AG08395 (cell line): ENCODE results near the gene LRRC9.
"Not testable (repeated sequence)": the region's sequence is repeated elsewhere in the genome, so short reads cannot be mapped to it uniquely, and the experiment has no call there.

ENCODE experiments used
- DNase-seq: peaks from one replicate; pipeline ENCODE4 v3.0.0; 2012; ENCODE audit warnings: mixed read lengths, low spot score

Gene LRRC9

DNA sequence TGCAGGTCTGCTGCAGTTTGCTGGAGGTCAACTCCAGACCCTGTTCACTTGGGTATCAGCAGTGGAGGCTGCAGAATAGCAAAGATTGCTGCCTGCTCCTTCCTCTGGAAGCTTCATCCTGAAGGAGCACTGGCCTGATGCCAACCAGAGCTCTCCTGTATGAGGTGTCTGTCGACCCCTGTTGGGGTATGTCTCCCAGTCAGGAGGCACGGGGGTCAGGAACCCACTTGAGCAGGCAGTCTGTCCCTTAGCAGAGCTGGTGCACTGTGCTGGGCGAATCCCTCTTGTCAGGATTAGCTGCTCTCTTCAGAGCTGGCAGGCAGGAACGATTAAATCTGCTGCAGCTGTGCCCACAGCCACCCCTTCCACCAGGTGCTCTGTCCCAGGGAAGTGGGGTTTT is 37.9 kb downstream of the LRRC9 start:
- DNase-seq: not testable (repeated sequence)

GRCh38 chr14:59959668-59960067 is 39.7 kb downstream of the LRRC9 start:
- DNase-seq: no peak

GRCh38 chr14:59961518-59962062 is 41.6 kb downstream of the LRRC9 start:
- no peak for DNase-seq

DNA sequence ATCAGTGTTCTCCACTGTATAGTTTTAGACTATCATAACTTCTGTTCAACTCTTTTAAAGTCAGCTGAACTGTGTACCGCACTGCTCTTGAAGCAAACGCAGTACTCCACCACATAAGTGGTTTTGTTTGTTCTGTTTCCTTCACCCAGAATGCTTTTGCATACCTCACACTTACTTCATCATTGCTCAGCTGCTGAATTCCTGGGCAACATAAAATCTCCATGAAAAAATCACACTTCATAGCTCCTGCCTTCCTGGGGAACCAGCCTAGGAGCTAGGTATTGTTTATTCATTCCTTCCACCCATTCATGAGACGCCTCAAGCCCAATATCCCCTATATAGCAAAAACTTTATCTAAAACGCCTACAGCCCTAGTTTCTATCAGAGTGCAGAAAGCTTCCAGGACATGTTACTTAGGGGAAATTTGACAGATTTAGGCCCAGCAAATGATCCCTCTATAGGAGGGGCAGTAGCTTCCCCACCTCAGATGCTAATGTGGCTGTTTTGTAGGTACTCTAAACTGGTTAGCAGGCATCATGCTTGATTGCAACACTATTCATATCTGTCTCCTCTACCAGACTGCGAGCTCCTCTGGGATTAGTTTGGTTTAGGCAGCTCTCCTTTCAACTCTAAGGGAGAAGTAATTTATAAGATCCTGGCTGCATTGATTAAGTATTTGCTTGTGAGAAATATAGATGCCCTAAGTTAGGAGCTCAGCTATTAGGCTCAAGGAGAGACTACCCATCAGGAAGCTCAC is 44.5 kb downstream of the LRRC9 start:
- DNase-seq: no peak

DNA sequence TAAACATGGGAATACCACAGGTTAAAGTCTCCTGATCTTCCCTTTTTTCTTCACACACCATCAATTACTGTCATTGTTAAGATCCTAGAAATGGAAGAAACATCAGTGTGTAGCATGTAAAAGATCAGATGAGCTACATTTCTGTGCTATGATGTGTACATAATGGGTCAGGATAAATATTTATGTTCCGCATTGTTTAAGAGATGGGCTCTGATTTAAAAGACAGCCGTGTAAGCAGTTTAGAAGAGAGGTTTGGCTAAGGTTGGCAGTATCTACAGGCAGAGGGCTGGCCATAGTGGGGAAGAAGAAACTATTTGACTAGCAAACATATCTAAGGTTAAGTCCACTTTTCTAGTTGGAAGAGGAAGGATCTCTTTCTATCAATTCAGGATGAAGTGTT is 49.4 kb downstream of the LRRC9 start:
- no peak for DNase-seq

- no peak for DNase-seq
Observed at GRCh38 chr14:59981564-59981963, 61.6 kb downstream of the LRRC9 start.

DNA sequence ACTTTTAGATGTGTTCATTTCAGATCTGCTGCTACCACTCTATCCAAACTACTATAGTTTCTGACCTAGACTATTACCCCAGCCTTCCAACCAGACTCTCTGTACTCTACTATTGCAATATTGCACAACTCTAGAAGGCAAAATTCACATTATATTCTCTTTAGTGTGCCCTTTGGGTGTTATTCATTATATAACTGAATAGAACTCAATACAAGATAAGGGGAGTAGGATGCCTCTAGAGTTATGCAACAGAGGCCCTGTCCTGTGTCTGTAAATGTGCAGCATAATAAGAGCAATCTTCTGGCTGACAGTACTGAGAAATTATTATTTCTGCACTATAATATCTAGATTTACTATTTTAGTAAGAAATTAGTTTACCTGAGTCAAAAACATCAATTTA is 63.1 kb downstream of the LRRC9 start:
- DNase-seq: no peak

- DNase-seq: no peak
Observed at GRCh38 chr14:59986556-59987059, 66.7 kb downstream of the LRRC9 start.

DNA sequence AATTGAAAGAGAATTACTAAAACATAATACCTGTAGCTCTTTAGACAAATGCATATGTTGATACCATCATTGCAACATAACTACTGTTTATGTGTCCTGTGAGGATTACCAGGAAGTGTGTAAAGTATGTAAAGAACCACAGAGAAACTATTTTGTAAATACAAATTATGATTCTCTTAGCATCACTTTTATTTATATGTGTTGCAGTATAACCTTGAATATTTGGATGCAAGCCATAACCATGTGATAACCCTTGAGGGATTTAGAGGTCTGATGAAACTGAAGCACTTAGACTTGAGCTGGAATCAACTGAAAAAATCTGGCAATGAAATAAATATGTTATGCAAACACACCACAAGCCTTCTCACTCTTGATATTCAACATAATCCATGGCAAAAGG is 77.5 kb downstream of the LRRC9 start:
- DNase-seq: no peak

DNA sequence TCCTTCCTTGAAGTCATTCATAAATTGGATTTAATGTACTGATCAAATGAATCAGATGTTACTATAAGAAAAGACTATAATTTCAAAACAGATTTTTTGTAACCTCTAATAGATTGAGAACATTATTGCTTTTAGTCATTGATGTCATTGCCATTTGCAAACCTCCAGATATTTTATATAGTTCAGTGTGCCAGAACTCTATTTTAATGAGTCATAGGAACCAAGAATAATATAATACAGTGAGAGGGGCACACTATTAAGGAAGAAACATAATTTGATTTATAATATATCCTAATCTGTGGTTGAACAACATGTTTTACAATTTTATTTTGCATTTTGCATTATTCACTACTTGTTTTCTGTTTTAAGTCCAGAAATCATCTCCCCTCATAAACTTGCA is 78.0 kb downstream of the LRRC9 start:
- DNase-seq: no peak

- DNase-seq: peak; percentile 2
Observed at GRCh38 chr14:59998564-59998963, 78.6 kb downstream of the LRRC9 start.

DNA sequence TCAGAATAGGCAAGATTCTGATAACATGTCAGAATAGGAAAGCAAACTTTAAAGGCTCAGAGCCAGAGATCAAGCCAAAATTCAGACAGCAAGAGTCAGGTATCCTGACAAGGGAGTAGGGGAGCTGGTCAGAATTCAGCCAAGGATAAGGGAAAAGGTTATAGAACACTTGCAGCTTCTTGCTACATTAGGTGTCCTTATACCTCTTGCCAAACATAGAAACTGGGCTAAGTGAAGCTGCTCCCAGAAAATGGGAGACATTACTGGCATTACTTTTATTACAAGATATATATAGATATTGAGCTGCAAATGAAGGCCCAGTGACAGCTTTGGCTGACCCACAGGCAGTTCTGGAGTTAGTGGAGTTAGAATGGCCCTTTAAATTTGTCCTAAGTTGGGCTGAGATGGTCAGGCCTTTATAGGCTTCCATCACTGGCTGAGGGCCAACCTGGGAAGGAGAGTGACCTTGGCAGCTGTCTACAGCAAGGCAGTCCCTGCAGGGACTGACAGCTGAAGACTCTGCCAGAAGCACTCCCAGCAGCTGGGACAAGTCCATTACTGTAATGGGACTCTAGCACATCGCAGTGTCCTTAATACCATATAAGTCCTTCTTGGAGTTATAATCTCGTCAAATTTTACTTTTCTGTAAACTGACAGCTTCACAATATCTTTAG is 83.0 kb downstream of the LRRC9 start:
- no peak for DNase-seq

GRCh38 chr14:60003991-60004390 is 84.0 kb downstream of the LRRC9 start:
- no peak for DNase-seq

DNA sequence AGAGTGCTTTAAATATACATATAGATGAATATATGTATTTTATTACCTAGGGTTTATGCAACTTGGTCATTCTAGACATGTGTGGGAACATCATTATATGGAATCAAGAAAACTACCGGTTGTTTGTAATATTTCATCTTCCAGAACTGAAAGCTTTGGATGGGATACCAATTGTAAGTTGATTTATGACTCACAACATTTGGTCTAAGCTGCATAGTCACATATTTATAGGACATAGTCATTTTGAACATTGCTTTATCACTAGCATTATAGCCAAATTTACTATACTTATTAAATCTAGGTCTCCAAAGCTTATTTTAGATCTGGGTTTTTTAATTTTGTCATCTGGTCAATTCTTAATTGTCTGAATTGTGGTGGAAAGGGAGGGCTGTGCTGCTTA is 88.1 kb downstream of the LRRC9 start:
- no peak for DNase-seq

- not testable (repeated sequence) for DNase-seq
Observed at GRCh38 chr14:60010263-60010662, 90.3 kb downstream of the LRRC9 start.

DNA sequence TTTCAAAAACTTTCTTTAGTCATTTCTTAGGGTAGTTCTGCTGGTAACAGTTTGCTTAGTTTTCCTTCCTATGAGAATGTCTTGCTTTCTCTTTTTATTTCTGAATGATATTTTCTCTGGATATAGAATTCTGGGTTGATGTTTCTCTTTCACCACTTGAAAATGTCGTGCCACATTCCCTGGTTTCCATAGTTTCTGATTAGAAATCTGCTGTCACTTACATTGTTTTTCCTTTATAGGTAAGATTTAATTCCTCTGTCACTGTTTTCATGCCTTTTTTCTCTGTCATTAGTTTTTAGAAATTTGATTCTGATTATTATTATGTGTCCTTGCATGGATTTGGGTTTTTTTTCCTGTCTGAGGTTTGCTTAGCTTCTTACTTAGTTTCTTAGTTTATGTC is 94.5 kb downstream of the LRRC9 start:
- no peak for DNase-seq

DNA sequence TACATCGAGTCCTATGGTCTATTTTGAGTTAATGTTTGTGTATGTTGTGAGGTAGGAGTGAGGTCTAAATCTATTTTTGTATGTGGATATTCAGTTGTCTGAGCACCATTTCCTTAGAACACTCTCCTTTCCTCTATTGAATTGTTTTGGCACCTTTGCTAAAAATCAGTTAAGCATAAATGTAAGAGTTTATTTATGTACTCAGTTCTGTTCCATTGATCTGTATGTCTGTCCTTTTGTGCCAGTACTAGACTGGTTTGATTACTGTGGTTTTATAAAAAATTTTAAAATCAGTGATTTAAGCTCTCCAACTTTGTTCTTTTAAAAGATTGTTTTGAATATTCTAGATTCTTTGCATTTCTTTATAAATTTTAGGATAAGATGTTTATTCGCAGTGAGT is 101.7 kb downstream of the LRRC9 start:
- DNase-seq: no peak

- DNase-seq: no peak
Observed at GRCh38 chr14:60025571-60025970, 105.6 kb downstream of the LRRC9 start.

- DNase-seq: no peak
Observed at GRCh38 chr14:60035177-60035576, 115.2 kb downstream of the LRRC9 start.

DNA sequence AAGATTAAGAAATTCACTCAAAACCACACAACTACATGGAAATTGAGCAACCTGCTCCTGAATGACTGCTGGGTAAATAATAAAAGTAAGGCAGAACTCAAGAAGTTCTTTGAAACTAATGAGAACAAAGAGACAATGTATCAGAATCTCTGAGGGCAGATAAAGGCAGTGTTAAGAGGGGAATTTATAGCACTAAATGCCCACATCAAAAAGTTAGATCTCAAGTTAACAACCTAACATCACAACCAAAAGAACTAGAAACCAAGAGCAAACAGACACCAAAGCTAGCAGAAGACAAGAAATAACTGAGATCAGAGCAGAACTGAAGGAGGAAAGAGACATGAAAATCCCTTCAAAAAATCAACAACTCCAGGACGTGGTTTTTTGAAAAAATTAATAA is 128.0 kb downstream of the LRRC9 start:
- DNase-seq: not testable (repeated sequence)

- DNase-seq: peak; percentile 18
Observed at GRCh38 chr14:60051721-60052221, 131.8 kb downstream of the LRRC9 start.

DNA sequence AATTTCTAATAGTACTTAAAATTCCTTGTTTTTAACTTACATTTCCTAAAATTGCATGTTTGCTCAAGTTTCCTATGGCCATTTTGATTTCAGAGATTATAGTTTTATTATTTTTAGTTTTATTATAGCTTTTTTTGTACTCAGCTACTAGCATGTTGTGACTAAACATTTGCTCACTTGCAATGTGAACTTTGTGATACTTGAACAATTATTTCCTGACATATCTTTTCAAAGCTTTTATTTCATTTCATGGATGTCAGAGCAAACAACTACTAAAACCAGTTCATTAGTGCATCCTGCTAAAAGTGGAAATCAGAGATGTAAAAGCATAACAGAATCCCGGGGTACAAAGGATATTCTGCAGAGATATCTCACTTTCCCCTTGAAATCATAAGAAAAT is 138.1 kb downstream of the LRRC9 start:
- no peak for DNase-seq

GRCh38 chr14:60061371-60061770 is 141.4 kb downstream of the LRRC9 start:
- no peak for DNase-seq
